ENCODE data around the gene ABAT.

The ABAT gene

GRCh38 chr16:8816967-8817655 is 142.7 kb downstream of the ABAT start:
- no peak for TF ChIP-seq CTCF (IDR thresholded peaks at IDR 0.05; ENCODE audit: low read depth, low read length)
- H3K4me3 ChIP-seq (ENCODE audit: low read depth, low read length): no peak overlapping the region

DNA sequence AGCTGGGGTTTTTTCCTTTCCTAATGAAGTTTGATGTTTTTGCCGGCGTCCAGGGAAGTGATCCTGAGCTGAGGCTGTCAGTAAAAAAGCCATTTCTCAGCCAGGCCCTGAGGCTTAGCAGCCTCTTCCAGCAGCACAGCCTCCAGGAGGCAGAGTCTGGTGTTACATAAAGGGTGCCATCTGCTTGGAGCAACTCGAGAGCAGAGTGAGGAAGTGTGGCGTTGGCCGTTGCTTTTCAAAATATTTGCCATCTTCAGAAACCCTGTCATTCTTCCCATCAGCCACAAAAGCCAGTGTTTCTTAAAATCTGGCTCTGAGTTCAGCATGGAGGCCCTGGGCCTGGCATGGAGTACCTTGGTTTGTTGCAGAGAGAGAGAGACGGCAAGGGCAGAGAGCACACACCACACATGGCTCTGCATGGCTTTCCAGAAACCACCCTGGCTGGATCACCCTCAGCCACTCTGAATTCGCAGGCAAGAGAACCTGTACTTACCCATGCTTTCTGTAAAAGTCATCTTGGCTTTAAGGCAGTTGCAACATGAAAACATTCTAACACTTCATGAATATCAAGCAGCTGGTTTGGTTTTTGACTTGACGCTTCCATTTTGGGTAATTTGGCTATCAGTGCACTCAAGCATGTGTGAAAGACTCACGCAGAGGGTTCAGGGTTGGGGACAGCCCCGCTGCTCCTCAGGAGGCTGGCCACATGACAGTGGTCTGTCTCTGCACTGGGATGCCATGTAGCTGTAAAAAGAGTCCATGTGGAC is 144.3 kb downstream of the ABAT start:
- no peak overlapping the region for H3K4me3 ChIP-seq (ENCODE audit: low read depth, low read length)
- TF ChIP-seq CTCF (IDR thresholded peaks at IDR 0.05; ENCODE audit: low read depth, low read length): no peak

DNA sequence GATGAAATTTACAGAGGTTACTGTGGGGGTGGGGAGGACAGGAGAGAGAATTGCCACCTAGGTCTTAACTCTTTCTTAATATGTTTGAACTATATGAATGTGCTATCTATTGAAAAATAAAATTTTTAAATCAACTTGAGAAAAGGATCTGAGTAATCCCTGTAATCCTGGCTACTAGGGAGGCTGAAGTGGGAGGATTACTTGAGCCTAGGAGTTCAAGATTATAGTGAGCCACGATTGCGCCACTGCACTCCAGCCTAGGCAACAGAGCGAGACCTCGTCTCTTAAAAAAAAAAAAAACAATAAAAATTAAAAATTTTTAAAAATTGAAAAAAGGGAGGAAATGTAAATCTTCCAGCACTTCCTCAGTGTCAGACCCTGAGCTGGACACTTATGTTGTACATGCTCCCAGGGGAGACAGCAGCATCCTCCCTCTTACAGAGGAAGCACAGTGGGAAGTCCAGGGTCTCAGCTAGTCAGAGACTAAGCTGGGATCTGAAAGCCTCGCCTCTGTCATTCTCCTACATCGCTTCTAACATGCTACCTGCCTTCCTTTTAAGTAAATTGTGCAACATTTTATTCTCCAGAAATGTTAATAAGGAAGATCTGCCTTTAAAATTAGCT is 145.1 kb downstream of the ABAT start:
- H3K4me3 ChIP-seq (ENCODE audit: low read depth, low read length): no peak overlapping the region
- no peak for TF ChIP-seq CTCF (IDR thresholded peaks at IDR 0.05; ENCODE audit: low read depth, low read length)

GRCh38 chr16:8822403-8822802 is 148.0 kb downstream of the ABAT start:
- no peak overlapping the region for H3K4me3 ChIP-seq (ENCODE audit: low read depth, low read length)
- no peak for TF ChIP-seq CTCF (IDR thresholded peaks at IDR 0.05; ENCODE audit: low read depth, low read length)

DNA sequence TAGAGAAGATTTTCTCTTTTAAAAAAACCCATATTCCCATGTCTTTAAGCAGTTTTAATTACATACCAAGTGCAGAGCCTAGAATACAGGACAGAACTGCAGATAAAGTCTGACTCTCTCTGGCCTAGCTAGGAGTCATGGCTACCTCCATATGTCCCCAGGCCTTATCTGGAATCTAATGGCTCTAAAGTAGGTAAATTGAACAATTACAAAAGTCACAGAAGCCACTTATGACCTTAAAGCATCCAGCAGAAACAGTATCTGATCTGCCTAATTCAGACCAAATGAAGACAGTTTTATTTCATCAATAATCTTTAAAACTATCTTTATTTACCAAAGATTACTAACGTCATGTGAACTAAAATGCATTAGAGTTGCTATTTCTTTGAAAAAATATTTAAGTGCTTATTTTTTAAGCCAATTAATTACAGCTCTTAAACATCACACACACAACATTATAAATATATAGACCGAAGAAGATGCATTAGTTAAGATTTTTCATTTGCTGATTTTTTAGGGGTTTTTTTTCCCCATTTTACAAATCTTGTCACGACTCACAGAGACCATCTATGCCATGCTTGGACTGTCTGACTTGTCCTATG is 152.0 kb downstream of the ABAT start:
- no peak for TF ChIP-seq CTCF (IDR thresholded peaks at IDR 0.05; ENCODE audit: low read depth, low read length)
- H3K4me3 ChIP-seq (ENCODE audit: low read depth, low read length): no peak overlapping the region

GRCh38 chr16:8828541-8829165 is 154.2 kb downstream of the ABAT start:
- no peak overlapping the region for H3K4me3 ChIP-seq (ENCODE audit: low read depth, low read length)
- TF ChIP-seq CTCF (IDR thresholded peaks at IDR 0.05; ENCODE audit: low read depth, low read length): no peak
